IMR-90 (cell line): Measurements from ENCODE around the gene PIN4.

Experiments
- BHLHE40 ChIP-seq: fragments of 150-350 bp; IDR thresholded peaks from 2 replicates; pipeline ENCODE4 v1.6.1; 2016; ENCODE audit warnings: mild to moderate bottlenecking, low read depth, low read length
- CEBPB ChIP-seq: IDR thresholded peaks from 2 replicates; pipeline ENCODE4 v1.6.1; 2012; ENCODE audit warnings: low read depth, low read length, improper control_type of control experiment
- CTCF ChIP-seq: conservative IDR thresholded peaks from 2 replicates; pipeline ENCODE4 v1.5.1; 2012; ENCODE audit warnings: mild to moderate bottlenecking, low read depth, low read length, improper control_type of control experiment
- FOS ChIP-seq: fragments of 150-350 bp; IDR thresholded peaks from 2 replicates; pipeline ENCODE4 v1.6.1; 2016; ENCODE audit warnings: low read depth, low read length
- SMC3 ChIP-seq: fragments of 150-350 bp; IDR thresholded peaks from 2 replicates; pipeline ENCODE4 v1.6.1; 2016; ENCODE audit warnings: low read depth, mild to moderate bottlenecking, antibody characterized with exemption, low read length, moderate library complexity

- TF ChIP-seq BHLHE40 = no peak
- TF ChIP-seq CTCF = no peak
- no peak for TF ChIP-seq FOS
- no peak for TF ChIP-seq SMC3
- no peak for TF ChIP-seq CEBPB
Observed at GRCh38 chrX:72247206-72247942, 65.8 kb downstream of the PIN4 start.
